Ishikawa (cell line): ENCODE results near the gene SMAD2.

Experiments
- CEBPB ChIP-seq: IDR thresholded peaks from 2 replicates; pipeline ENCODE4 v1.6.1; 2012
- CREB1 ChIP-seq: IDR thresholded peaks from 2 replicates; pipeline ENCODE4 v1.6.1; 2012; ENCODE audit warnings: low read depth
- EGR1 ChIP-seq: IDR thresholded peaks from 2 replicates; pipeline ENCODE4 v1.6.1; 2012
- EP300 ChIP-seq: IDR thresholded peaks from 2 replicates; pipeline ENCODE4 v1.6.1; 2012; ENCODE audit warnings: borderline replicate concordance
- FOXM1 ChIP-seq: IDR thresholded peaks from 2 replicates; pipeline ENCODE4 v1.6.1; 2012; ENCODE audit warnings: low read depth, borderline replicate concordance
- MAX ChIP-seq: IDR thresholded peaks from 2 replicates; pipeline ENCODE4 v1.6.1; 2012
- NFIC ChIP-seq: IDR thresholded peaks from 2 replicates; pipeline ENCODE4 v1.6.1; 2012
- RAD21 ChIP-seq: IDR thresholded peaks from 2 replicates; pipeline ENCODE4 v1.6.1; 2012; ENCODE audit warnings: low read depth
- TAF1 ChIP-seq: IDR thresholded peaks from 2 replicates; pipeline ENCODE4 v1.6.1; 2012; ENCODE audit warnings: low read depth, mild to moderate bottlenecking
- TCF12 ChIP-seq: IDR thresholded peaks from 2 replicates; pipeline ENCODE4 v1.6.1; 2012; ENCODE audit warnings: low read depth
- TEAD4 ChIP-seq: IDR thresholded peaks from 2 replicates; pipeline ENCODE4 v1.6.1; 2012
- USF1 ChIP-seq: IDR thresholded peaks from 2 replicates; pipeline ENCODE4 v1.6.1; 2012
- YY1 ChIP-seq: IDR thresholded peaks from 2 replicates; pipeline ENCODE4 v1.6.1; 2012; ENCODE audit warnings: low read depth
- ZBTB7A ChIP-seq: IDR thresholded peaks from 2 replicates; pipeline ENCODE4 v1.6.1; 2012; ENCODE audit warnings: low read depth
- TF ChIP-seq, protein P1 (sequence below): IDR thresholded peaks from 2 replicates; pipeline ENCODE4 v1.6.1; 2012; ENCODE audit warnings: low read depth, mild to moderate bottlenecking

SMAD2 gene

DNA sequence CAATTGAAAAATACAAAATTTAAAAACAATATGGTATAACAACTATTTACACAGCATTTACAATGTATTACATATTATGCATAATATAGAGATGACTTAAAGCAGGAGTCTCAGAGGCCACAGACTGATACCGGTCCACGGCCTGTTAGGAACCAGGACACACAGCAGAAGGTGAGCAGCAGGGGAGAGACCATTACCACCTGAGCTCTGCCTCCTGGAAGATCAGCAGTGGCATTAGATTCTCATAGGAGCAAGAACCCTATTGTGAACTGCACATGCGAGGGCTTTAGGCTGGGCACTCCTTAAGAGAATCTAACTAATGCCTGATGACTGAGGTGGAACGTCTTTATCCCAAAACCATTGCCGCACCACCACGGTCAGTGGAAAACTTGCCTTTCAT is 58.0 kb downstream of the SMAD2 start:
- TF ChIP-seq MAX = no peak
- TF ChIP-seq CREB1 = no peak
- no peak for TF ChIP-seq RAD21
- TF ChIP-seq TEAD4 = no peak
- no peak for TF ChIP-seq USF1
- TF ChIP-seq TCF12 = no peak
- no peak for TF ChIP-seq CEBPB
- no peak for TF ChIP-seq FOXM1

GRCh38 chr18:47871288-47871687 is 59.2 kb downstream of the SMAD2 start:
- TF ChIP-seq EGR1 (no peak), TEAD4 (no peak), RAD21 (no peak), NFIC (no peak), ZBTB7A (no peak), CEBPB (no peak), TCF12 (no peak), YY1 (no peak), EP300 (no peak), TAF1 (no peak), MAX (no peak), CREB1 (no peak), FOXM1 (no peak)
- TF ChIP-seq, protein P1, sequence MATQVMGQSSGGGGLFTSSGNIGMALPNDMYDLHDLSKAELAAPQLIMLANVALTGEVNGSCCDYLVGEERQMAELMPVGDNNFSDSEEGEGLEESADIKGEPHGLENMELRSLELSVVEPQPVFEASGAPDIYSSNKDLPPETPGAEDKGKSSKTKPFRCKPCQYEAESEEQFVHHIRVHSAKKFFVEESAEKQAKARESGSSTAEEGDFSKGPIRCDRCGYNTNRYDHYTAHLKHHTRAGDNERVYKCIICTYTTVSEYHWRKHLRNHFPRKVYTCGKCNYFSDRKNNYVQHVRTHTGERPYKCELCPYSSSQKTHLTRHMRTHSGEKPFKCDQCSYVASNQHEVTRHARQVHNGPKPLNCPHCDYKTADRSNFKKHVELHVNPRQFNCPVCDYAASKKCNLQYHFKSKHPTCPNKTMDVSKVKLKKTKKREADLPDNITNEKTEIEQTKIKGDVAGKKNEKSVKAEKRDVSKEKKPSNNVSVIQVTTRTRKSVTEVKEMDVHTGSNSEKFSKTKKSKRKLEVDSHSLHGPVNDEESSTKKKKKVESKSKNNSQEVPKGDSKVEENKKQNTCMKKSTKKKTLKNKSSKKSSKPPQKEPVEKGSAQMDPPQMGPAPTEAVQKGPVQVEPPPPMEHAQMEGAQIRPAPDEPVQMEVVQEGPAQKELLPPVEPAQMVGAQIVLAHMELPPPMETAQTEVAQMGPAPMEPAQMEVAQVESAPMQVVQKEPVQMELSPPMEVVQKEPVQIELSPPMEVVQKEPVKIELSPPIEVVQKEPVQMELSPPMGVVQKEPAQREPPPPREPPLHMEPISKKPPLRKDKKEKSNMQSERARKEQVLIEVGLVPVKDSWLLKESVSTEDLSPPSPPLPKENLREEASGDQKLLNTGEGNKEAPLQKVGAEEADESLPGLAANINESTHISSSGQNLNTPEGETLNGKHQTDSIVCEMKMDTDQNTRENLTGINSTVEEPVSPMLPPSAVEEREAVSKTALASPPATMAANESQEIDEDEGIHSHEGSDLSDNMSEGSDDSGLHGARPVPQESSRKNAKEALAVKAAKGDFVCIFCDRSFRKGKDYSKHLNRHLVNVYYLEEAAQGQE = no peak

GRCh38 chr18:47870605-47871004 is 59.9 kb downstream of the SMAD2 start:
- TF ChIP-seq EGR1 = no peak
- no peak for TF ChIP-seq MAX
- TF ChIP-seq USF1 = no peak

DNA sequence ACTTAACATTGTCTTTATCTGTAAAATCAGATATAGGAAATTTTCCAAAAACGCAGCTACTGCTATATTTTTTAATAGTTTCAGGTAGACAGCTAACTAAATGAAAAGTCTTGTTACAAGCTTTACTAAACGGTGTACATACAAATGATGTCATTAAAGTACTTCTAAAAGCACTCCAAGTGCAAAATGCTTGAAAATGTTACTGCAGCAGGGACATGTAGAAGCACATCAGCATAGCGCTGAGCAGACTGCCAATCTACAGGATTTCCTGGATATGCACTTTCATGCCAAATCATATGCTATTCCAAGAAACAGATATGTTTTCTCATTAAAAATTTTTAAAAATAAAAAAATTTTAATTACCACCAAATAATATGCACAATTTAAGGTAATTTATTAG is 61.7 kb downstream of the SMAD2 start:
- TF ChIP-seq RAD21 = no peak
- TF ChIP-seq FOXM1 = no peak
- TF ChIP-seq EP300 = no peak
- TF ChIP-seq TEAD4 = no peak
- no peak for TF ChIP-seq CREB1
- no peak for TF ChIP-seq TAF1
- no peak for TF ChIP-seq TCF12
- TF ChIP-seq USF1 = no peak
- no peak for TF ChIP-seq CEBPB
- TF ChIP-seq, protein P1 = no peak
- TF ChIP-seq YY1 = no peak
- TF ChIP-seq MAX = no peak
- TF ChIP-seq EGR1 = no peak

DNA sequence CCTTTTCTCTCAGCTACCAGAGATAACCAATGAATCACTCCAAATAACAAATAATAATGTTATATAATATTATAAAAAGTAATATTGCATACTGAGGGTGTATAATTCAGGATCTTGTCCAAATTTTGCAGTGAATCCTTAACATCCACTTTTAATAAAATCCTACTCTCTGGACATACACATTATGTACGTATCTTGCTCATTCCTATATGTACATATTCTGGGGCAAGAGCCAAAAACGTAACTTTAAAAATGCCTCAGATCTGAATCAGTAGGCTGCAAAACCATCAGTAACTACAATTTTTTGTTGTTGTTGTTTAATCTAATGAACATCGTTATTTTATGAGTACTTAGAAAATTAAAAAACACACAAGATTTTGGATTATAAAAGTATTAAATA is 65.3 kb downstream of the SMAD2 start:
- no peak for TF ChIP-seq YY1
- no peak for TF ChIP-seq RAD21
- TF ChIP-seq TEAD4 = no peak
- no peak for TF ChIP-seq TCF12
- no peak for TF ChIP-seq FOXM1
- no peak for TF ChIP-seq CREB1
- TF ChIP-seq, protein P1 = no peak
- no peak for TF ChIP-seq USF1
- no peak for TF ChIP-seq NFIC
- TF ChIP-seq EGR1 = no peak
- TF ChIP-seq ZBTB7A = no peak
- TF ChIP-seq CEBPB = no peak
- no peak for TF ChIP-seq TAF1
- no peak for TF ChIP-seq EP300
- no peak for TF ChIP-seq MAX
